ENCODE results near the gene FCMR. TPM values are rescaled to one million over a fixed set of nuclear protein-coding genes. Genes with fewer than 3 reads are reported as not detected.

The FCMR gene
- polyA plus RNA-seq, 3 donors = 1.9 to 3.0 (median 2.2) TPM

DNA sequence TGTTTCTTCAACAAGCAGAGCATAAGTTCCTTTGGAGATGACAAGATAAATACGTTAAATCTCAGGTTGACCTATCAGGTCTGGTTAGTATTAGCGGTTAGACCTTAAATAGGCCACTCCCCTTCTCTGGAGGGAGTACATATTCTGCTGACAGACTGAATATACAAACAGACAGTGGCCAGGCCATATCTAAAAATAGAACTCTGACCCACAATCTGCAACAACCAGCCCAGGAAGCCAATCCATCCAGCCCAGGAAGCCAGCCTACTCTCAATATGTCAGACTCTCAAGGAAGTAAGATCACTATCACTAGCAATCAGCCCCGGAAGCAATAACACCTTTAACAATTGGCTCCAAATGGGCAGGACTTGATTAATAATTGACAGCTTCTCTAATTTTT lies 49.6 kb downstream of the FCMR start:
- Mint-ChIP-seq H3K27me3 (ENCODE audit: low read depth in 3 of 3) (peaks cover 2 to 5% (median 2%) of the 10 kb centered on the region in 3 donors), H3K9me3 (peaks cover 2 to 16% (median 11%) of the 10 kb centered on the region in 7 donors), H3K27ac (no peak overlapping the region), H3K4me3 (no peak overlapping the region), H3K36me3 (no peaks in the 10 kb centered on the region), H3K4me1 (no peaks in the 10 kb centered on the region)
- no peak for DNase-seq
- Histone ChIP-seq H3K9ac (ENCODE audit: insufficient read depth, low read length, poor library complexity, severe bottlenecking) (no peak overlapping the region), H3K4me3 (replicated peaks in 1 of 3; ENCODE audit: low read depth in 2 of 3, low read length in 3 of 3) (no peak overlapping the region), H3K4me1 (ENCODE audit: control insufficient read depth in 1 of 2, insufficient read depth in 2 of 2, low read length in 2 of 2) (no peaks in the 10 kb centered on the region), H3K36me3 (replicated peaks in 1 of 2; ENCODE audit: control insufficient read depth in 1 of 2, insufficient read depth in 2 of 2, low read length in 2 of 2) (no peaks in the 10 kb centered on the region), H3K27me3 (ENCODE audit: control insufficient read depth in 2 of 2, insufficient read depth in 2 of 2, low read length in 2 of 2) (peaks cover 0 to 4% of the 10 kb centered on the region in 2 donors), H4K20me1 (ENCODE audit: insufficient read depth, low read length) (no peaks in the 10 kb centered on the region), H2AFZ (ENCODE audit: insufficient read depth, low read depth, low read length, poor library complexity, severe bottlenecking) (no peak overlapping the region), H3K27ac (ENCODE audit: low read depth in 1 of 2, low read length in 2 of 2) (no peak overlapping the region), H3K9me3 (replicated peaks in 1 of 2; ENCODE audit: control insufficient read depth in 1 of 2, insufficient read depth in 1 of 2, low read length in 2 of 2) (peaks cover 2 to 9% of the 10 kb centered on the region in 2 donors), H3K79me2 (ENCODE audit: insufficient read depth, low read length) (no peaks in the 10 kb centered on the region), H3K4me2 (replicated peaks; ENCODE audit: extremely low read depth, low read length, poor library complexity, severe bottlenecking) (no peak overlapping the region)
- intact Hi-C loops (cut with micrococcal nuclease) = no loop called here
- WGBS (ENCODE audit: insufficient coverage) = 100% methylated on average over 3 of the region's 3 CpGs
- TF ChIP-seq, protein P1, sequence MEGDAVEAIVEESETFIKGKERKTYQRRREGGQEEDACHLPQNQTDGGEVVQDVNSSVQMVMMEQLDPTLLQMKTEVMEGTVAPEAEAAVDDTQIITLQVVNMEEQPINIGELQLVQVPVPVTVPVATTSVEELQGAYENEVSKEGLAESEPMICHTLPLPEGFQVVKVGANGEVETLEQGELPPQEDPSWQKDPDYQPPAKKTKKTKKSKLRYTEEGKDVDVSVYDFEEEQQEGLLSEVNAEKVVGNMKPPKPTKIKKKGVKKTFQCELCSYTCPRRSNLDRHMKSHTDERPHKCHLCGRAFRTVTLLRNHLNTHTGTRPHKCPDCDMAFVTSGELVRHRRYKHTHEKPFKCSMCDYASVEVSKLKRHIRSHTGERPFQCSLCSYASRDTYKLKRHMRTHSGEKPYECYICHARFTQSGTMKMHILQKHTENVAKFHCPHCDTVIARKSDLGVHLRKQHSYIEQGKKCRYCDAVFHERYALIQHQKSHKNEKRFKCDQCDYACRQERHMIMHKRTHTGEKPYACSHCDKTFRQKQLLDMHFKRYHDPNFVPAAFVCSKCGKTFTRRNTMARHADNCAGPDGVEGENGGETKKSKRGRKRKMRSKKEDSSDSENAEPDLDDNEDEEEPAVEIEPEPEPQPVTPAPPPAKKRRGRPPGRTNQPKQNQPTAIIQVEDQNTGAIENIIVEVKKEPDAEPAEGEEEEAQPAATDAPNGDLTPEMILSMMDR (IDR thresholded peaks at IDR 0.05) = no peak

DNA sequence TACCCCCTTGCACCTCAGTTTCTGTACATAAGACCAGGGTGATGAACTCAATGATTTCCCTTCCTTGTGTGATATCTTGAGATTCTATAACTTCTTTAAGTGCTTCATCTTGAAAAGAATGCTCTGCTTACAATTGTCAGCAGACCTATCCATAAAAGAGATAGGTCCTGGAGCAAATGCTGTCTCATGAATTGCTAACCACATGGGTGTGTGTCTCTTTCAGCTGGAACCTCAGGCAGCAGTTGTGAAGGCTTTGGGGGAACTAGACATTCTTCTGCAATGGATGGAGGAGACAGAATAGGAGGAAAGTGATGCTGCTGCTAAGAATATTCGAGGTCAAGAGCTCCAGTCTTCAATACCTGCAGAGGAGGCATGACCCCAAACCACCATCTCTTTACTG lies 53.5 kb downstream of the FCMR start:
- no peak for DNase-seq
- no peak overlapping the region for H3K27ac ChIP-seq (ENCODE audit: low read depth in 1 of 2, low read length in 2 of 2)
- H3K4me2 ChIP-seq (replicated peaks; ENCODE audit: extremely low read depth, low read length, poor library complexity, severe bottlenecking) = no peak overlapping the region
- no peak overlapping the region for H3K9ac ChIP-seq (ENCODE audit: insufficient read depth, low read length, poor library complexity, severe bottlenecking)
- peaks cover 0 to 7% (median 0%) of the 10 kb centered on the region in 7 donors for H3K9me3 Mint-ChIP-seq
- H4K20me1 ChIP-seq (ENCODE audit: insufficient read depth, low read length) = no peaks in the 10 kb centered on the region
- H3K4me1 Mint-ChIP-seq = peaks cover 5% of the 10 kb centered on the region
- no peak overlapping the region for H3K4me3 ChIP-seq (replicated peaks in 1 of 3; ENCODE audit: low read depth in 2 of 3, low read length in 3 of 3)
- intact Hi-C loops (cut with micrococcal nuclease) = loop anchor here (5.0 kb wide), 1 partner anchor 44 kb away; no protein-coding TSS in a partner anchor
- no peaks in the 10 kb centered on the region for H3K9me3 ChIP-seq (replicated peaks in 1 of 2; ENCODE audit: control insufficient read depth in 1 of 2, insufficient read depth in 1 of 2, low read length in 2 of 2)
- H3K27ac Mint-ChIP-seq = no peak overlapping the region
- no peaks in the 10 kb centered on the region for H3K36me3 ChIP-seq (replicated peaks in 1 of 2; ENCODE audit: control insufficient read depth in 1 of 2, insufficient read depth in 2 of 2, low read length in 2 of 2)
- peaks cover 5 to 15% (median 12%) of the 10 kb centered on the region in 3 donors for H3K27me3 Mint-ChIP-seq (ENCODE audit: low read depth in 3 of 3)
- H3K36me3 Mint-ChIP-seq = no peaks in the 10 kb centered on the region
- TF ChIP-seq, protein P1 (IDR thresholded peaks at IDR 0.05) = no peak
- no peaks in the 10 kb centered on the region for H3K79me2 ChIP-seq (ENCODE audit: insufficient read depth, low read length)
- H2AFZ ChIP-seq (ENCODE audit: insufficient read depth, low read depth, low read length, poor library complexity, severe bottlenecking) = no peak overlapping the region
- H3K4me3 Mint-ChIP-seq = no peak overlapping the region
- H3K27me3 ChIP-seq (ENCODE audit: control insufficient read depth in 2 of 2, insufficient read depth in 2 of 2, low read length in 2 of 2) = peaks cover 0 to 7% of the 10 kb centered on the region in 2 donors
- WGBS (ENCODE audit: insufficient coverage) = no CpG with 5 or more reads among the region's 1 CpG
- H3K4me1 ChIP-seq (ENCODE audit: control insufficient read depth in 1 of 2, insufficient read depth in 2 of 2, low read length in 2 of 2) = no peaks in the 10 kb centered on the region

All from CD14-positive monocyte (primary cell).